NCI-H748 (cell line): ENCODE measurements around the gene MIS12.

Experiments used
- DNase-seq: peaks from one replicate; lab custom pipeline; 2025; ENCODE audit not compliant: unreplicated experiment; lab: John Stamatoyannopoulos, UW

The MIS12 gene

GRCh38 chr17:5486206-5487124 lies at the start of gene MIS12:
MIS12 (plus strand) TSS chr17:5486566; CDS start chr17:5488863, 2,297 bp downstream.
- peak; percentile 100 for DNase-seq

GRCh38 chr17:5437721-5438317 lies 48.5 kb upstream of the MIS12 start:
- no peak for DNase-seq

GRCh38 chr17:5438716-5439445 lies 47.5 kb upstream of the MIS12 start, which contains the start of gene C1QBP:
C1QBP (minus strand) TSS chr17:5439155; CDS start chr17:5439073, 82 bp downstream.
- peak; percentile 95 for DNase-seq

GRCh38 chr17:5439446-5439764 lies 47.0 kb upstream of the MIS12 start:
- DNase-seq, result no peak

GRCh38 chr17:5443728-5444127 lies 42.6 kb upstream of the MIS12 start:
- DNase-seq, result no peak

- no peak for DNase-seq
Measured at GRCh38 chr17:5444209-5444608, 42.2 kb upstream of the MIS12 start.

- DNase-seq, result no peak
Measured at GRCh38 chr17:5446786-5447185, 39.6 kb upstream of the MIS12 start.

GRCh38 chr17:5464717-5465507 lies 21.5 kb upstream of the MIS12 start:
- DNase-seq, result no peak

- no peak for DNase-seq
Measured at GRCh38 chr17:5466295-5466694, 20.1 kb upstream of the MIS12 start.

- no peak for DNase-seq
Measured at GRCh38 chr17:5467416-5467815, 18.9 kb upstream of the MIS12 start.

GRCh38 chr17:5468075-5468473 lies 18.3 kb upstream of the MIS12 start:
- peak; percentile 55 for DNase-seq

- no peak for DNase-seq
Measured at GRCh38 chr17:5472511-5472910, 13.9 kb upstream of the MIS12 start.

GRCh38 chr17:5473906-5474305 lies 12.5 kb upstream of the MIS12 start:
- no peak for DNase-seq

- no peak for DNase-seq
Measured at GRCh38 chr17:5478992-5479391, 7.4 kb upstream of the MIS12 start.

- no peak for DNase-seq
Measured at GRCh38 chr17:5480962-5481361, 5.4 kb upstream of the MIS12 start.

GRCh38 chr17:5481451-5481850 lies 4.9 kb upstream of the MIS12 start:
- DNase-seq, result no peak

- peak; percentile 80 for DNase-seq
Measured at GRCh38 chr17:5485270-5486205, 828 bp upstream of the MIS12 start, which contains the start of gene DERL2. DERL2 (minus strand) TSS chr17:5486178; CDS start chr17:5486161, 17 bp downstream.

- DNase-seq, result no peak
Measured at GRCh38 chr17:5488752-5489151, 2.4 kb downstream of the MIS12 start.

GRCh38 chr17:5492970-5493369 lies 6.6 kb downstream of the MIS12 start:
- no peak for DNase-seq
